ENCODE measurements around the gene XIST.

XIST gene

DNA sequence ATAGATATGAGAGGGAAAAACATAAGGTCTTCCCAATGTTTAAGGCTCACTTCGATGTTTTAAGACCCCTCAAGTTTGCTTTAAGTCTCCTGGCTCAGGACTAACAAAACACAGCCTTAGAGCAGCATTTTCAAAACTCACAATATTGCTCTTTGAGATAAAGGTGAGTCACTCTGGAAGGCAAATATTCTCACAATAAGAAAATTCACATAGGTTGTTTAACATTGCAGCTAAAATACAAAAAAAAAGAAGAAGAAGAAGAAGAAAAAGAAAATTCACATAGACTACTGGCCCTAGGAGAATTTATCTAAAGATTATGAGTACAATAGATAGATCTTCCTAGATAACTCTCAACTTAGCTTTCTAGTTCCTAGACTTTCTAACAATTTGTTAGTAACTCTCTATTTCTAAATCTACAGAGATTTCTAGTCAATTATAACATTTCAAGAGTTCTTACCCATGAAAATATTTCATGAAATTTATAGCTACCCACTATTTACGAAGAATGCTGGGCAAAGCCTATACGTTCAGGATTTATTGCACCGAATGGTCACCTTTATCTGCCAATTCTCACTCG, 22.5 kb downstream of the XIST start:
- Histone ChIP-seq H3K36me3 (no peaks in the 10 kb centered on the region), H3K9me3 (ENCODE audit: severe bottlenecking) (no peaks in the 10 kb centered on the region), H3K27me3 (ENCODE audit: insufficient read depth, low read depth, severe bottlenecking) (peaks cover 71% of the 10 kb centered on the region), H3K4me3 (ENCODE audit: low read depth, low read length) (no peak overlapping the region), H3K27ac (no peak overlapping the region)
- TF ChIP-seq, protein P1, sequence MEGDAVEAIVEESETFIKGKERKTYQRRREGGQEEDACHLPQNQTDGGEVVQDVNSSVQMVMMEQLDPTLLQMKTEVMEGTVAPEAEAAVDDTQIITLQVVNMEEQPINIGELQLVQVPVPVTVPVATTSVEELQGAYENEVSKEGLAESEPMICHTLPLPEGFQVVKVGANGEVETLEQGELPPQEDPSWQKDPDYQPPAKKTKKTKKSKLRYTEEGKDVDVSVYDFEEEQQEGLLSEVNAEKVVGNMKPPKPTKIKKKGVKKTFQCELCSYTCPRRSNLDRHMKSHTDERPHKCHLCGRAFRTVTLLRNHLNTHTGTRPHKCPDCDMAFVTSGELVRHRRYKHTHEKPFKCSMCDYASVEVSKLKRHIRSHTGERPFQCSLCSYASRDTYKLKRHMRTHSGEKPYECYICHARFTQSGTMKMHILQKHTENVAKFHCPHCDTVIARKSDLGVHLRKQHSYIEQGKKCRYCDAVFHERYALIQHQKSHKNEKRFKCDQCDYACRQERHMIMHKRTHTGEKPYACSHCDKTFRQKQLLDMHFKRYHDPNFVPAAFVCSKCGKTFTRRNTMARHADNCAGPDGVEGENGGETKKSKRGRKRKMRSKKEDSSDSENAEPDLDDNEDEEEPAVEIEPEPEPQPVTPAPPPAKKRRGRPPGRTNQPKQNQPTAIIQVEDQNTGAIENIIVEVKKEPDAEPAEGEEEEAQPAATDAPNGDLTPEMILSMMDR (IDR thresholded peaks at IDR 0.05; ENCODE audit: low read depth, low read length), result no peak
- DNase-seq, result no peak

DNA sequence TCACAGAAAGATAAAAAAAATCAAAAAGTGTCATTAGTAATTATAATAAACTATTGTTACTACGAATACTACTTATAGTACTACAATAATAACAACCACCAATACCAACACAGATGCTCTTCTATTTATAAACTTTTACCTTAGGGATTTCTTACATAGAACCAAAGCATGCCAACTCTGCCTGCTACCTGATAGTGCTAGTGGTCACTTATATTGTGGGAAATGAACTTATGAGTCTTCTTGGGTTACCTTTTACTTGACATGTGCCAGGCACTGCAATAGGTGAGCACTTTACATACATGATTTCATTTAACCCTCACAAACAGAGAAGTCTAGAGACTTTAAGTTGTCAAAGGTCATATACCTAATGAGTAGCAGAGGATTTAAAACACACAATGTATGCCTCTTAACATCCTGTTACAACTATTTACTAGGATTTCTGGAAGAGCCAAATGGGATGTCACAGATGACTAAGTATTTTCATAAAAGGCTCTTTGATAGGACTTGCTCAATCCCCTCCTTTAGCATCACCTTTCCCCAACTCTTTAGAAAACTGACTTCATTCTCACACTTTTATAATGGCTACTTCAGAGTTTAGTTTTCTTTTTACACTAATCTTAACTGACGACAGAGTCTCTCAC, 24.3 kb downstream of the XIST start:
- peaks cover 76% of the 10 kb centered on the region for H3K27me3 ChIP-seq (ENCODE audit: insufficient read depth, low read depth, severe bottlenecking)
- H3K36me3 ChIP-seq, result no peaks in the 10 kb centered on the region
- no peak for DNase-seq
- no peak overlapping the region for H3K4me3 ChIP-seq (ENCODE audit: low read depth, low read length)
- no peak overlapping the region for H3K27ac ChIP-seq
- H3K9me3 ChIP-seq (ENCODE audit: severe bottlenecking), result no peaks in the 10 kb centered on the region
- TF ChIP-seq, protein P1 (IDR thresholded peaks at IDR 0.05; ENCODE audit: low read depth, low read length), result no peak

DNA sequence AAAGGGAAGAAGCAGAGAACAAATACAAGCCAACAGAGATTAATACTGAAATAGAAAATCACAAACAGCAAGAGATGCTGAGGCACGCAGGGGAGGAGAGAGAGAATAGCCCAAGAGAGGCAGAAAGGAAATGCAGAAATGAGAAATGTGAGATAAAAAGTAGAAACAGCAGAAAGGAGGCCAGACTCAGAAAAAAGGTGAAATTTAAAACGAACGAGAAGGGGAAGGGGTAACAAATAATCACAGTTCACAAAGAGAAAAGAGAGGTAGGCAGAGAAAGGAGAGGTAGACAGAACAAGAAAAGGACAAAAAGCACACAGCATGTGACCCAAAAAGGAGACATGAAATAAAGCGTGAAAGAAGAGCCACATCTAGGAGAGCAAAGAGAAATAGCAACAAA, 25.1 kb downstream of the XIST start:
- no peak overlapping the region for H3K27ac ChIP-seq
- DNase-seq, result no peak
- H3K36me3 ChIP-seq, result no peaks in the 10 kb centered on the region
- TF ChIP-seq, protein P1 (IDR thresholded peaks at IDR 0.05; ENCODE audit: low read depth, low read length), result no peak
- no peak overlapping the region for H3K4me3 ChIP-seq (ENCODE audit: low read depth, low read length)
- no peaks in the 10 kb centered on the region for H3K9me3 ChIP-seq (ENCODE audit: severe bottlenecking)
- peaks cover 81% of the 10 kb centered on the region for H3K27me3 ChIP-seq (ENCODE audit: insufficient read depth, low read depth, severe bottlenecking)

DNA sequence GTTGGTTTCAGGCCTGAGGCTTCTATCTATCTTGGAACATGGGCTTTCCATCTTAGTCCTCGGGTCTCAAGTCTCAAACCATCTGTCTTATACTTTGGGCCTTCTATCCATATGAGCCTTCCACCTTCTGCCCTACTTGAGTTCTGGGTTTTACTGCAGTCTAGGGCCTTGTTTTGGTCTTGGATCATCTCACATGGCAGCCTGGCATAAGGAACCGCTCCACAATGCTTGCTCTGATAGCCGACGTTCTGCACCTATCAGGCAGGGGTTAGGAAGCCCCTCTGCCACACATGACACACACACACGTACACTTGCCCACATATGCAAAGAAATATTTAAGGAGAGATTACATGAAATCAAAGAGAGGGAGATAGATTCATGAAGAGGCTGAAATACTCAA, 25.5 kb downstream of the XIST start:
- TF ChIP-seq, protein P1 (IDR thresholded peaks at IDR 0.05; ENCODE audit: low read depth, low read length), result no peak
- peaks cover 81% of the 10 kb centered on the region for H3K27me3 ChIP-seq (ENCODE audit: insufficient read depth, low read depth, severe bottlenecking)
- no peak overlapping the region for H3K4me3 ChIP-seq (ENCODE audit: low read depth, low read length)
- DNase-seq, result no peak
- H3K36me3 ChIP-seq, result no peaks in the 10 kb centered on the region
- no peaks in the 10 kb centered on the region for H3K9me3 ChIP-seq (ENCODE audit: severe bottlenecking)
- no peak overlapping the region for H3K27ac ChIP-seq

DNA sequence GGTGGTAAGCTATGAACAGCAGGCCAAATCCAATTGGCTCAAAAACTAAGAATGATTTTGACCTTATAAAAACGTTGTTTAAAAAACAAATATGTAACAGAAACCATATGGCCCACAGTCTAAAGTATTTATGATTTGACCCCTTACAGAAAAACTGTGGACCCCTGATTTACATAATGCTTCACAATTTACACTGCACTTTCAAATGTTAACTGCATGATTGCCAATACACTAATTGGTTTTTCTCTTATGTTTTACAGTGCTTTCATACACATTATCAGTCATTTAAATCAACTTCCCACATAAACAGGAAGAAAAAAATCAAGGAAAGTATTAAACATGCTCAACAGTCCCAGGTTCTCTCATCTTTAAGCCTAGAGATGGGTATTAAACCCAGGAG, 26.9 kb downstream of the XIST start:
- H3K36me3 ChIP-seq, result no peaks in the 10 kb centered on the region
- no peak for DNase-seq
- H3K9me3 ChIP-seq (ENCODE audit: severe bottlenecking), result no peaks in the 10 kb centered on the region
- TF ChIP-seq, protein P1 (IDR thresholded peaks at IDR 0.05; ENCODE audit: low read depth, low read length), result no peak
- no peak overlapping the region for H3K4me3 ChIP-seq (ENCODE audit: low read depth, low read length)
- peaks cover 84% of the 10 kb centered on the region for H3K27me3 ChIP-seq (ENCODE audit: insufficient read depth, low read depth, severe bottlenecking)
- no peak overlapping the region for H3K27ac ChIP-seq

Measured in WERI-Rb-1 (cell line).